HG02970 (cell line): ENCODE measurements around the gene GAB1.
A peak's percentile ranks its signal among the peaks of the same experiment; 100 is the strongest.

ENCODE experiments used
- ATAC-seq: cut with Tn5 transposase; IDR thresholded peaks from one replicate; pipeline ENCODE4 v1.9.1; 2021; ENCODE audit warnings: mild to moderate bottlenecking, moderate library complexity, moderate number of reproducible peaks; ENCODE audit not compliant: unreplicated experiment, low FRiP score

The GAB1 gene

DNA sequence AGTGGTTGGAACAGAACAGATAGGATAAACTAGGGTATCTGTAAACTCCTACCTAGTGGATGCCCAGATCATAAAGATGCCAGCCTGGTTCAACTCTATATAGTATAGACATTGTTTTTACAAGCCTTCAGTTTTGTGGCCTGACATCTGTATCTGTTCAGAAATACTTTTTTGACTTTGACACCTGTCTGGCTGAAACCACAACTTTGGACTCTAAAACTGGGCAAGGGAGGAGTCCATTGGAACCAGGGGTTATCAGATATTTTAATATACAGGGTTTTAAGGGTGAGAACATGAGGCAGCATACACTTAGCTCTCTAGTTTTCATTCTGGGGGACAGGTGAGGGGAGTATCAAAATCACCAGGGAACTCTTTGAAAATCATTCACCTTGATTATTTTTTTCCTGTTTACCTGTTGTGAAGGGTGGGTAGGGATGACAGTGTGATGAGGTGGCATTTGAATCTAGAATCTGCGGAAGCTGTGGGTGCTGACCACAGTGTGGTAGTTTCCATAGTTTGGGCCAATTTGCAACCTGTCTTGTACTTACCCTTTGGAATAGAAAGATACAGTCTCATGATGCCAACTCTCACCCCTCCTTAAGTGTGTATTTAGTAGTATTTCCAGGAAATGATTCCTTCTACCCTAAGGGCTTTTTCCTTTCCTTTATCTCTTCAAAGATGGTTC is 20.6 kb downstream of the GAB1 start:
- no peak for ATAC-seq

GRCh38 chr4:143358419-143358818 is 21.7 kb downstream of the GAB1 start:
- ATAC-seq, result no peak

DNA sequence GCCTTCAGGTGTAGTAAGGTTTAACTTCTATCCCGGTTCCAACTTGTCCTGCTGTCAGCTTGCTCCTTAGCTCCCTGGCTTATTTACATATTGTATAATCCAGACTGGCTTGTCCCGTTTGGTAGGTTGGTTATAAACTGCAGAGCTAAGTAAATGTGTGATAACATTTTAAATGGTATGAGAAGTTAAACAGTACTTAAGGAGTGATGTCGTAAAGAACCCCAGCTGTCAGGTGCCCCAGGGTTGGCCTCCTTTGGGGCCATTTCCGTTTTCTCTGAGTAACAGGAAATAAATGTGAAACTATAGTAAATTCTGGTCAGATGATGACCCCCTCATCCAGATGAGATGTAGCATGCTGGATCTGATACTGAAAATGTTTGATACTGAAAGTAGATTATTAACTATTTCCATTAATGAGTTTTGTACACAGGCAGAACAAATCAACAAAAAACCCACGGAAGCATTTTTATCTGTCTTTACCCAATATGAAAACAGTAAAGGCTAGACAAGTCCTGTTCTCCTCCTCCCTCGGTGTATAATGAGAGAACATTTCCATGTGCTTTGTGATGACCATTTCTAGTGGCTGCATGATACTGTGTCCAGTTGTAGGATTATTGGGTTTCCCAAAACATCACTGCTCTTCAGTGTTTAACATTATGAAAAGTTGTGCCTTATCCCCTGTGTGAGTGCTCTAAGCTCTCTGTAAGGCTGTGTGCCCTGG is 22.4 kb downstream of the GAB1 start:
- peak; percentile 89 for ATAC-seq

DNA sequence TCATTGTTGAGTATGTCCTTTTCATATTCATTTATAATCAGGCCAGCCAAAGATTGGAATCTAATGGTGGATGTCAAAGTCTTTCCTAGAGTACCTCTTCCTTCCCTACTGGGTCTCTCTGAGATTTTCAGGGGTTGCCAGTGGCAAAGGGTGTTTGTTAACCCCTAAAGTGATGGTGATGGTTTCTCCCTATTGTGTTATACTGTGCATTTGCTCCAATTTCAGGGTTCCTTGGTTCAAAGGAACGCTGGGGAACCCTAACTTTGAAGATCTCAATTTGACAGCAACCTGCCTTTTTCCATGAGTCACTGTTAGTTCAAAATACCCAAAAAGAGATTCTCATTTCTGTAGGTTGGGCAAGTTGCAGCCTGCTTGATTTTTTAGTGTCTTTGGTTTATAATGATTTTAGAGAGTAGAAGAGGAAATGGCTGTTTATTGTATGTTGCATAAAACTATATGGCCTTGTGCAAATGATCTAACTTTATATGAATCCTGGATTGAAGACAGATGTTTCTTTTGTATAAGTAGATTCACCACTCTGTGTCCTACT is 23.0 kb downstream of the GAB1 start:
- ATAC-seq, result peak; percentile 8

DNA sequence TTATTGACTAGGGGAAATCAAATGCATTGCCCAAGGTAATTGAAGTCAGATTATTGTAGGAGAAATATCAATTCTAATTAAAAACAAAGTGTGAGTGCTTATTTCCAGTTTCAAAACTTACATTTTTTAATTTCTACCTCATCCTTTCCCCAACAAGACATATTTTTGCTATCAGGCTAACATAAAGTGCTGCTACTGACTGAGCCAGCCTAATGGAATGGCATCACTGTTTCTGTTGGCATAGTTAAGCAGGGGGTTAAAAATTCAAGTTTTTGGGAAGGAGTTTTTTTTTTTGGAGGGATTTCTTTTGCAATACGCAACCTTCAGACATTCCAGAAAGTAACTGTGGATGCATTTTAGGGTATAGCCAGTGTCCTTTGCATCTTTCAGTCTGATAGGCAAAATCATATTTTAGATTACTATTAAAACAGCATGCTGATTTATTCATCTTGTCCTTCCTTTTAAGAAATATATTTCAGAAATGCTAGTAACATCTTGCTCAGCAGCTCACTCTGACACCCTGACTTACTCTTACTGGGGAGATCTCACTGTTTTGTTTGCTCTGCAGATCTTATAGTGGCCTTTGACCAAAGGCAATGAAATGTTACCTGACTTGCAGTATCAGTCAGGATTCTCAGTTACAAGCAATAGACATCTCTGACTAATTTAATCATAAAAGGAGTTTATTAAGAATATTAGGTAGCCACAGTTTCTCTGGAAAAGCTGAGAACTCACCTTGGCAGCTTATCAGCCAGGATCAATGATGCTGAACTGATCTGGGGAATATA is 24.4 kb downstream of the GAB1 start:
- ATAC-seq, result no peak

GRCh38 chr4:143362349-143363046 is 25.8 kb downstream of the GAB1 start:
- no peak for ATAC-seq

GRCh38 chr4:143363332-143363731 is 26.7 kb downstream of the GAB1 start:
- no peak for ATAC-seq

DNA sequence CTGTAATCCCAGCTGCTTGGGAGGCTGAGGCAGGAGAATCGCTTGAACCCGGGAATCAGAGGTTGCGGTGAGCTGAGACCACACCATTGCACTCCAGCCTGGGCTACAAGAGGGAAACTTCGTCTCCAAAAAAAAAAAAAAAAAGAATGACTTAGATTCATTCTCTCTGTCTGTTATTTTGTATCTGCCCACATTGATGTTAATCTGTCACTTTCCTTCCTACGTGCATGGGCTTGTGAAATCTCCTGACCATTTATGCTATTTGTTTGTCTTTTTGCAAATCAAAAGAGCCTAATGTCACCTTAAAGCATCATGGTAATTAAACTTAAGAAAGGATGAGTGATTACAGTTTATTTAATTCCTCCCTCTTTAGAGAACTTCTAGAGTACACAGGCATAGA is 27.4 kb downstream of the GAB1 start:
- no peak for ATAC-seq

- no peak for ATAC-seq
Observed at GRCh38 chr4:143367863-143368262, 31.2 kb downstream of the GAB1 start.

DNA sequence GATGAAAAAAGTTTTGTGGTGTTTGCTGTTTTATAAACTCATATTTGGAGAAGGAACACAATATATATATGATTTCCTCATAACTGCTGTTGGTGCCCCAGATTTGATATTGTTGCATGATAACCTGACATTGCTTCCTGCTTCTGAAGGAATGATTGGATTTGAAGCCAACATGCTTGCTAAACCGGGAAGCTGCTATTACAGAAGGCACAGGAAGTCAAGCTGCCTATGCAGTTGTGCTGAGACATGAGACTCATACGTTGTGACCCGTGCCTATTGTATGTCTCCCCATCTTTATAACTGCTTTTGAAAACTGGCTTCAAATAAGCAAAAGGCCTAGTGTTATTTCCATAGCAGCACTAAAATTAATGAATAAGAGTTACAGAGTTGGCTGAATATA is 32.9 kb downstream of the GAB1 start:
- ATAC-seq, result no peak

DNA sequence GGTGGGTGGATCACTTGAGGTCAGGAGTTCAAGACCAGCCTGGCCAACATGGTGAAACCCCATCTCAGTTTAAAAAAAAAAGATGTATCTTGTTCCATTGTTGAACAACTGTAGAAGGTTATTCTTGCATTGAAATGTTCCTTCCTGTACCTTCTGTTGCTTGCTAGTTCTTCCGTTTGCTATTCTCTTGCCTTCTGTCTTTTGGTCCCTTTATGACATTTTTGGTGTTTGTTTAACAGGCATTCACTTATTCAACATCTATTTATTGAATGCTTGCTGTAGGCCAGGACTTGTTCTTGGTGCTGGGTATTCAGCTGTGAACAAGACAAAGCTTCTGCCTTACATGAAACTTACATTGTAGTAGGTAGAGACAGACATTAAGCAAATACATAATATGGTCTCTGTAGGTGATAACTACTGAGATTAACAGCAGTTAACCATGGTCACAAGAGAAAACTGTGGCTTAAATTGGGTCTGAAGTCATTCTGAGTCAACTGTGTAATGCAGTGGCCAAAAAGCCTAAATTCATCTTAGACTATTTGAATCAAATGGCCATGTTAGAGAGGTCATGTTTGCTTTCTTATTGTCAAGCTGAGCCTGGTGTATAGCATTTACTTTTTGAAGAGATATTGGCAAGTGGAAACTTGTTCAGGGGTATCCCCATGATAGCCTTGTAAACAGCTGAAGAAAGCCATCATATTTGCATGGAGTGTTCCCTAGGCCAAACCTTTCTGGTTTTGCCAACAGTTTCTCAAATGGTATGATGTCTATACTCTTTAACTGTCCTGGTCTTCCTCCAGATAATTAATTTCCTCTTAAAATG is 35.6 kb downstream of the GAB1 start:
- peak; percentile 58 for ATAC-seq

DNA sequence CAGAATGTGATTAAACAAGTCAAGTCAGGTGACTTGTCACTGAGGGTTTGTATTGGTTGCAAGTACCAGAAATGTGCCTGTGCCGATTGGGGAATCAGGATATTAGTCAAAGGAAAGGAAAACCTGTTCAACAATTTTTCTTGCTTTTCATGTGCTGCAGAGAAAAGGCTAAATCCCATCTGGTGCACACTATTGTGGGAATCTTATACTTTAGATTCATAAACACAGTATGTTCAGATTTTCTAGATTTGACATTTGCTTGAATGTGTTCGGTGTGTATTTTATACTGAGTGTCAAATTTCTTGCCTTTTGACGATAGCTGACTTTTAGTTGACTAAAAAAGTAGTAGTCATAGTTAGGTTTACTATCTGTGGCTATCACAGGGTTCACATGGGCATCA is 37.6 kb downstream of the GAB1 start:
- ATAC-seq, result no peak

- no peak for ATAC-seq
Observed at GRCh38 chr4:143374771-143375170, 38.1 kb downstream of the GAB1 start.

GRCh38 chr4:143375326-143376073 is 38.8 kb downstream of the GAB1 start:
- ATAC-seq, result peak; percentile 34

GRCh38 chr4:143377611-143378099 is 41.0 kb downstream of the GAB1 start:
- peak; percentile 55 for ATAC-seq

DNA sequence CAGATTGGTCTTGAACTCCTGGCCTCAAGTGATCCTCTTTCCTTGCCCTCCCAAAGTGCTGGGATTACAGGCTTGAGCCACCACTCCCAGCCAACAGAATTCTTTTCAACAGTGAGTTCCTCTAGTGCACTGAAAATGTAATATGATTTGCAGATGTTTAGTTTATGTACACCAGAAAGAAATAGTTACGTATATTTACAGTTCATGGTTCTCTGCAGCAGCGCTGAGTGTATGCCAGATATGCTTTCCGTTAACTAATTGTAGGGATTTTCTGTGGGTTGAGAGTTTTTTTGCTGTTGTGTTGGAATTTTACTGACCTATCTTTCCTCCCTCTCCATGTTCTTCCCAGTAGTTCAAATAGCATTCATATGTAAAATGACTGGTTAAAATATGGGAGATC is 44.0 kb downstream of the GAB1 start:
- no peak for ATAC-seq

DNA sequence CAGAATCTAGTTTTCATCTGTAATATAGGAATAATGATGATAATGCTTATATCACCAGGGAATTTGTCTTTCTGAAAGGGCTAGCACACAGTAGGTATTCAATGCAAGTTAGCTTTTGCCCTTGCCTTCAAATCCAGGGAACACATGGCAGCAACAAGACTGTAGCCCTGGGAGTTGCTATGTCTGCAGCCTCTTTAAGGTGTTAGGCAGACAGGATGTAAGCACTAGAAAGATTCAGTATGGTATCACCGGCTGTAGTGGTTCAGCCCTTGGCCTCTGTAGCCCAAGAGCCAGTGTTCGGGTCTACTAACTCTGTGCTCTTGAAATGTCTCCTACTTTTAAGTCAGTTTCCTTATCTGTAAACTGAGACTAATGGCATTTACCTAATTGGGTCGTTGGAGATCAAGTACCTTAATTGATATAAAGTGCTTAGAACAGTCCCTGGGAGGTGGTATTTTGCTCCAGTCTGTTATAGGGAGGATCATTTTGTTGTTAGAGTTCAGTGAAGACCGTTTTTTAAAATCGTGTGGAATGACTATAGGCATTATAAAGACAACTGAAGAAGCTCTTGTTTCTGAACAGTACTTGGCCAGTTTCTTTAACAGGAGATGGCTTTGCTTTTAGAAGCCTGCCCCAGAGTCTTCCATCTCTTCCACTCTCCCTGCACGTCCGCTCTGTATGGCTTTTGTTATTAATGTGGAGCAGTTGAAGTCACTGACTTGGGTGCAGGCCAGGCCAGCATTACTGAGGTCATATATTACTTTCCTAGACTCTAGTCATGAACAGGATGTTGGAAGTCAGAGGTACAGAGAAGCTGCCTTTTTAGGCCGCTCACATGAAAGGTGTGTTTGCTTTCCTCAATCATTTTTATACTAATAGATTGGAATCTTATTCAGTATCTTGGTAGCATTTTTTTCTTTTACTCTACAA is 44.8 kb downstream of the GAB1 start:
- peak; percentile 39 for ATAC-seq

- ATAC-seq, result no peak
Observed at GRCh38 chr4:143382596-143382995, 45.9 kb downstream of the GAB1 start.
